ENCODE measurements around the gene ANKDD1A. TPM values are rescaled to one million over a fixed set of nuclear protein-coding genes. Genes with fewer than 3 reads are reported as not detected.

ANKDD1A gene
- total RNA-seq, 1 donor from 2014 or later: 2.6 TPM

DNA sequence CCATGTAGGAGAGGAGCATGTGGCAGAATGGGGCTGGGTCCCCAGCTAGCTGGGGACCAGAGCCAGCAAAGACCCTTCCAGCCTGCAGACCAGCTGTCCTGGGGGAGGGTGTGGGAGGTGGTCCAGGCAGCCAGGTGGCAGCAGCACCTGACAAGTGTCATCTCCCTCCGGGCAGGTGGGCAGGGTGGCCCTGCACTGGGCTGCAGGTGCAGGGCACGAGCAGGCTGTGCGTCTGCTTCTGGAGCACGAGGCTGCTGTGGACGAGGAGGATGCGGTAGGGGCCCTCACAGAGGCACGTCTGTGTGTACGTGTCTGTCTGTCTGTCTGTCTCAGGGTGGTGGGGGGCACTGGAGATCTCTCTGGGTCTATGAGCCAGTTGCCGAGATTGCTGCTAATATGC, 5.5 kb downstream of the ANKDD1A start:
- H3K4me3 ChIP-seq (ENCODE audit: low read length in 3 of 3): no peak overlapping the region
- H3K27me3 ChIP-seq (ENCODE audit: control insufficient read depth in 3 of 3, insufficient read depth in 3 of 3, low read length in 3 of 3): peaks cover 0 to 2% (median 0%) of the 10 kb centered on the region in 3 donors
- H3K9me3 ChIP-seq (ENCODE audit: control insufficient read depth in 3 of 3, low read length in 3 of 3): no peaks in the 10 kb centered on the region
- H3K36me3 ChIP-seq (ENCODE audit: control insufficient read depth in 3 of 3, insufficient read depth in 3 of 3, low read length in 3 of 3): no peaks in the 10 kb centered on the region
- peaks cover 0 to 3% (median 2%) of the 10 kb centered on the region in 3 donors for H3K4me1 ChIP-seq (ENCODE audit: control insufficient read depth in 3 of 3, insufficient read depth in 3 of 3, low read length in 3 of 3)
- no peak overlapping the region for H3K9ac ChIP-seq (ENCODE audit: low read depth in 1 of 3, low read length in 3 of 3)
- no peak overlapping the region for H3K27ac ChIP-seq (ENCODE audit: low read depth, low read length)

DNA sequence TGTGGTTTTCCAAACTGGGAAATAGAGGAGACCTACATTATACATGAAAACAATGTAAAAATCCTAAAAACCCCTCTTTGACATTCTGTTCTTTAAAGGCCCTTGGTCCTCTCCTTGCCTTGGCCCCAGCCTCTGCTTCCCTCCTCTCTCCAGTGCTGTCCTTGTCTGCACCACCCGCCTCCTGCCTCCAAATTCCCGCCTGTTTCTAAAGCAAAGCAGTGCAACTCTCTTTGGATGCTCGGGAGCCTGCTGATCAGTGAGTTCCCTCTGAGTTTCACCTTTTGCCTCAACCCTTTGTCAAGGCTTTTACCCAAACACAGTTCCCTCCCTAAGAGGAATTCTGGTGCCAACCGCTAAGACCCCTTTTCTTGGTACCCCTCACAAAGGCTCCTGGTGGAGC, 8.0 kb downstream of the ANKDD1A start:
- Histone ChIP-seq H3K9me3 (ENCODE audit: control insufficient read depth in 3 of 3, low read length in 3 of 3) (no peaks in the 10 kb centered on the region), H3K4me3 (ENCODE audit: low read length in 3 of 3) (no peak overlapping the region), H3K27me3 (ENCODE audit: control insufficient read depth in 3 of 3, insufficient read depth in 3 of 3, low read length in 3 of 3) (no peaks in the 10 kb centered on the region), H3K27ac (ENCODE audit: low read depth, low read length) (no peak overlapping the region), H3K36me3 (ENCODE audit: control insufficient read depth in 3 of 3, insufficient read depth in 3 of 3, low read length in 3 of 3) (no peaks in the 10 kb centered on the region), H3K4me1 (ENCODE audit: control insufficient read depth in 3 of 3, insufficient read depth in 3 of 3, low read length in 3 of 3) (no peaks in the 10 kb centered on the region), H3K9ac (ENCODE audit: low read depth in 1 of 3, low read length in 3 of 3) (no peak overlapping the region)

DNA sequence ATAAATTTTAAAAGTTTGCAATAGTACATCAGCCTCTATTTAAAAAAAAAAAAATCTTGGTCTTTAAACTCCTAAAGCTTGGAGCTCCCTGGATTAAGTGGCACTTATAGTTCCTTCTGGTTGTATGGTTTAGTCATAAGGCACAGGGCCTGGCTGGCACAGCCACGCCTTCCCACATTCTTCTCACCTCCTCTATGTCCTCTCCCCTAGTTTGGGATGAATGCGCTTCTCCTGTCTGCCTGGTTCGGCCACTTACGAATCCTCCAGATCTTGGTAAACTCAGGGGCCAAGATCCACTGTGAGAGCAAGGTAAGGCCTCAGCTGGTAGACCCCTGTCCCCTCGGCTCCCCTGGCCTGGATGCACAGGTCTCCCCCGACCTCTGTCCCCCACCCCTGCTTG, 10.0 kb downstream of the ANKDD1A start:
- no peak overlapping the region for H3K4me3 ChIP-seq (ENCODE audit: low read length in 3 of 3)
- H3K27ac ChIP-seq (ENCODE audit: low read depth, low read length): no peak overlapping the region
- no peaks in the 10 kb centered on the region for H3K4me1 ChIP-seq (ENCODE audit: control insufficient read depth in 3 of 3, insufficient read depth in 3 of 3, low read length in 3 of 3)
- H3K36me3 ChIP-seq (ENCODE audit: control insufficient read depth in 3 of 3, insufficient read depth in 3 of 3, low read length in 3 of 3): no peaks in the 10 kb centered on the region
- no peaks in the 10 kb centered on the region for H3K27me3 ChIP-seq (ENCODE audit: control insufficient read depth in 3 of 3, insufficient read depth in 3 of 3, low read length in 3 of 3)
- no peak overlapping the region for H3K9ac ChIP-seq (ENCODE audit: low read depth in 1 of 3, low read length in 3 of 3)
- no peaks in the 10 kb centered on the region for H3K9me3 ChIP-seq (ENCODE audit: control insufficient read depth in 3 of 3, low read length in 3 of 3)

DNA sequence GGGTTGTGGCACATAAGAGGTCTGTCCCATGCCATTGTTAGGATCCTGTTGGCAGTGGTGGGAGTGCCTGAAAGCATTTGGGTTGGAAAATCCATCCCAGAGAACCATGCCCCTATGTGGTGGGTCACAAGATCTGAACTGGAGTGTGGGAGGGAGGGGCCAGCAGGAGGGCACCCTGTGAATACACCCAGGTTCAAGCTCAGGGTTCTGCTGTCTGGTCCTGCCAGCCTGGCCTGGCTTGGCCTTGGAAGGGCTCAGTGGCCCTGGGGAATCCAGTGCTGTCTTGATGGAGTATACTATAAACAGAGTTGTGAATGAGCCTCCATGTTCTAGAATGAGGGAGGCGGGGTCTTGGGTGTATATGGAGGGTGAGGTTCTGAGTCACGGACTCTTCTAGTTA, 11.8 kb downstream of the ANKDD1A start:
- Histone ChIP-seq H3K36me3 (ENCODE audit: control insufficient read depth in 3 of 3, insufficient read depth in 3 of 3, low read length in 3 of 3) (no peaks in the 10 kb centered on the region), H3K9ac (ENCODE audit: low read depth in 1 of 3, low read length in 3 of 3) (no peak overlapping the region), H3K4me1 (ENCODE audit: control insufficient read depth in 3 of 3, insufficient read depth in 3 of 3, low read length in 3 of 3) (no peaks in the 10 kb centered on the region), H3K27ac (ENCODE audit: low read depth, low read length) (no peak overlapping the region), H3K4me3 (ENCODE audit: low read length in 3 of 3) (no peak overlapping the region), H3K9me3 (ENCODE audit: control insufficient read depth in 3 of 3, low read length in 3 of 3) (no peaks in the 10 kb centered on the region), H3K27me3 (ENCODE audit: control insufficient read depth in 3 of 3, insufficient read depth in 3 of 3, low read length in 3 of 3) (no peaks in the 10 kb centered on the region)

DNA sequence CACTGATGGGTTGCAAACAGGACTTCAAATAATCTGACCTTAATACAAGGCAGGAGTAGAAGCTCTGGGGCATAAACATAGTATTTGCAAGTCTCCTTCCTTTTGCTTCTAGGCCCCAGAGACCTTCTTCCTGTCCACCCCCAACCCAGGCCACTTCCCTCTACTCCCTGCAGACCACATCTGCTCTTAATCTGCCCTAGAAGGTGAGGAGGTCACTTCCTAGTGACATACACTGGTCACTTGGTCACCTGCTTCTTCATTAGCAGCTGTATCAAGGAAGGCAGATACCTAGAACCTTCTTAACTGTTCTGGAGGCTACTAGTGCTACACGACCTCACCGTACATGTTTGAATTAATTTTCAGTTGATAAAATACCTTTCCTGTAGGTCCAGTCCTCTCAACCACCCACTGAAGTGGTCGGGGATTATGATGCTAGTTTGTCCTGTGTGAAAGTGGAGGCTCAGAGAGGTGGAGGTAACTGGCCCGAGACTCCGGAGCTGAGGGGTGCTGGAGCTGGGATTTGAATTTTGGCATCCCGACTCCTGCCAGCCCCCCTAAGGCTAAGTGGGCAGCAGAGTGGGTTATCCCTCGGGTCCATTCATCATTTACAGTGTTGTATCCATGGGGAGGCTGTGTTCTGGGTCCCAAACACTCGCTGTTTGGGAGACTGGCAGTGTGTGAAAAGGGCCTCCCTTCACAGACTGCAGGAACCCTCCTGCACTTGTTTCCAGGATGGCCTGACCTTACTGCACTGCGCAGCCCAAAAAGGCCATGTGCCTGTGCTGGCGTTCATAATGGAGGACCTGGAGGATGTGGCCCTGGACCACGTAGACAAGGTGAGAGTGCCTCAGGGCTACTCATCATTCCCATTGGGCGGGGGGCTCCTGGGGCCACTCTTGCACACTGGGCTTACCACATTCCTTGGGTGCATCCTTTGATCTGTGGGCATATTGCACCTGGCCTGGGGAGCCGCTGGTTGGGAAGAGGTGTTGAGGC, 13.9 kb downstream of the ANKDD1A start:
- Histone ChIP-seq H3K4me1 (ENCODE audit: control insufficient read depth in 3 of 3, insufficient read depth in 3 of 3, low read length in 3 of 3) (no peaks in the 10 kb centered on the region), H3K4me3 (ENCODE audit: low read length in 3 of 3) (no peak overlapping the region), H3K9me3 (ENCODE audit: control insufficient read depth in 3 of 3, low read length in 3 of 3) (no peaks in the 10 kb centered on the region), H3K36me3 (ENCODE audit: control insufficient read depth in 3 of 3, insufficient read depth in 3 of 3, low read length in 3 of 3) (no peaks in the 10 kb centered on the region), H3K9ac (ENCODE audit: low read depth in 1 of 3, low read length in 3 of 3) (no peak overlapping the region), H3K27ac (ENCODE audit: low read depth, low read length) (no peak overlapping the region), H3K27me3 (ENCODE audit: control insufficient read depth in 3 of 3, insufficient read depth in 3 of 3, low read length in 3 of 3) (no peaks in the 10 kb centered on the region)

DNA sequence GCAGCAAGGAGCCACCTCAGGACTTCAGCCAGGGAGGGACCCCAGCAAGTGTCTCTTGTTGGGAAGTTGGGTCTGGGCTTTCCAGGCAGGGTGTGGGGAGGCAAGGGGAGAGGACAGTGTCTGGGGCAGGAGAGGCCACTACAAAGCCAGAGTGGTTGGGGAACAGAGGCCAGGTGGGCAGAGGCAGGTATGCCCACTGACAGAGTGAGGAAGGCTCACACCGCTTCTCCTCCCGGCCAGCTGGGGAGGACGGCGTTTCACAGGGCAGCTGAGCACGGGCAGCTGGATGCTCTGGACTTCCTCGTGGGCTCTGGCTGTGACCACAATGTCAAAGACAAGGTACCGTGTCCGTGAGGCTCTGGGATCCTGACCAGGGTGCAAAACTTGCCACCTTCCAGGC, 15.0 kb downstream of the ANKDD1A start:
- no peak overlapping the region for H3K4me3 ChIP-seq (ENCODE audit: low read length in 3 of 3)
- no peaks in the 10 kb centered on the region for H3K9me3 ChIP-seq (ENCODE audit: control insufficient read depth in 3 of 3, low read length in 3 of 3)
- no peaks in the 10 kb centered on the region for H3K27me3 ChIP-seq (ENCODE audit: control insufficient read depth in 3 of 3, insufficient read depth in 3 of 3, low read length in 3 of 3)
- H3K27ac ChIP-seq (ENCODE audit: low read depth, low read length): no peak overlapping the region
- H3K36me3 ChIP-seq (ENCODE audit: control insufficient read depth in 3 of 3, insufficient read depth in 3 of 3, low read length in 3 of 3): no peaks in the 10 kb centered on the region
- H3K9ac ChIP-seq (ENCODE audit: low read depth in 1 of 3, low read length in 3 of 3): no peak overlapping the region
- H3K4me1 ChIP-seq (ENCODE audit: control insufficient read depth in 3 of 3, insufficient read depth in 3 of 3, low read length in 3 of 3): no peaks in the 10 kb centered on the region

DNA sequence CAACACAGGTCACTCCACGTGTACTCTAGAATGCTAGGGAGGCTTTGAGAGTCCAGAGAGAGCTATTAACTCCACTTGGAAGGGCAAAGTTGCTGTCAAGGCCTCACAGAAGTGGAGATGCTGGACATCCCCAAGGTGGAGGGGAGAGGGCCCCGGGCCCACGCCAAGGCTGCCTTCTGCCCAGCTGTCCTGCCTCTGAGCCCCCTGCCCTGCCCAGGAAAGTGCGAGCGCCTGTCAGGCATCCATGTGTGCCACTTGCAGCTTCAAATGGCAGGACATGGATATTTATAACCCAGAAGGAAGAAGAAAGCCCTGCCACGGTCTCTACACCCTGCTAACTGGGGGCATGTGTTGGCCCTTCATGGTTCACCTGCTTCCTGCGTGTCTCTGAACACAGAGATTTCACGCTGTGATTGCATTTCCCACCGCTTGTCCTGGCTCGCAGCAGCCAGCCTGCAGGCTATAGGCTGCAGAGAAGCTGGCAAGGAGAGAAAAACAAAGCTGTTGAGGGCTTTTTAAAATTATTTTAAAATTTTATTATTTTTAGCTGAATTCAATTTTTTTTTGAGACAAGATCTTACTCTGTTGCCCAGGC, 17.0 kb downstream of the ANKDD1A start:
- no peaks in the 10 kb centered on the region for H3K9me3 ChIP-seq (ENCODE audit: control insufficient read depth in 3 of 3, low read length in 3 of 3)
- peaks cover 0 to 3% (median 0%) of the 10 kb centered on the region in 3 donors for H3K36me3 ChIP-seq (ENCODE audit: control insufficient read depth in 3 of 3, insufficient read depth in 3 of 3, low read length in 3 of 3)
- no peaks in the 10 kb centered on the region for H3K27me3 ChIP-seq (ENCODE audit: control insufficient read depth in 3 of 3, insufficient read depth in 3 of 3, low read length in 3 of 3)
- no peak overlapping the region for H3K27ac ChIP-seq (ENCODE audit: low read depth, low read length)
- no peak overlapping the region for H3K4me3 ChIP-seq (ENCODE audit: low read length in 3 of 3)
- no peak overlapping the region for H3K9ac ChIP-seq (ENCODE audit: low read depth in 1 of 3, low read length in 3 of 3)
- no peaks in the 10 kb centered on the region for H3K4me1 ChIP-seq (ENCODE audit: control insufficient read depth in 3 of 3, insufficient read depth in 3 of 3, low read length in 3 of 3)

DNA sequence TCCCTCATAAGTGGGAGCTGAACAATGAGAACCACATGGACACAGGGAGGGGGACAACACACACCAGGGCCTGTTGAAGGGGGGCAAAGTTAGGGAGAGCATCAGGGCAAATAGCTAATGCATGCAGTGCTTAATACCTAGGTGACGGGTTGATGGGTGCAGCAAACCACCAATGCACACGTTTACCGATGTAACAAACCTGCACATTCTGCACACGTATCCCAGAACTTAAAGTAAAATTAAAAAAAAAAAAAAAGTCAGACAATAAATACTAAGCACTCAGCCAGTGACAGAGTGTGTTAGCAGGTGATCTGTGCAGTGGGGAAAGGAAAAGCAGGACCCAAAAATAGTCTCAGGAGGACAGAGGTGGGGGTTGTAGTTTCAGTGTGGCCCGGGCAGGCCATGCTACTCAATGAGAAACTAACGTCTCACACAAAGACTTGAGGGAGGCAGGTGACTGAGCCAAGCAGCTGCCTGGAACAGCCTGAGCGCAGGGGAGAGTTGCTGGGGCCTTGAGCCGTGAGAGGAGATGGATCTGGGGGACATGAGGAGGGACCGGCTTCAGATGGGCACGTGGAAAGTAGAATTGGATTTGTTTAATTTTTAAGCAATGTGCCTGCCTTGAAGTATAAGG, 18.4 kb downstream of the ANKDD1A start:
- Histone ChIP-seq H3K4me3 (ENCODE audit: low read length in 3 of 3) (no peak overlapping the region), H3K4me1 (ENCODE audit: control insufficient read depth in 3 of 3, insufficient read depth in 3 of 3, low read length in 3 of 3) (no peaks in the 10 kb centered on the region), H3K27ac (ENCODE audit: low read depth, low read length) (no peak overlapping the region), H3K36me3 (ENCODE audit: control insufficient read depth in 3 of 3, insufficient read depth in 3 of 3, low read length in 3 of 3) (peaks cover 0 to 3% (median 0%) of the 10 kb centered on the region in 3 donors), H3K9me3 (ENCODE audit: control insufficient read depth in 3 of 3, low read length in 3 of 3) (peaks cover 0 to 4% (median 0%) of the 10 kb centered on the region in 3 donors), H3K27me3 (ENCODE audit: control insufficient read depth in 3 of 3, insufficient read depth in 3 of 3, low read length in 3 of 3) (no peaks in the 10 kb centered on the region), H3K9ac (ENCODE audit: low read depth in 1 of 3, low read length in 3 of 3) (no peak overlapping the region)

DNA sequence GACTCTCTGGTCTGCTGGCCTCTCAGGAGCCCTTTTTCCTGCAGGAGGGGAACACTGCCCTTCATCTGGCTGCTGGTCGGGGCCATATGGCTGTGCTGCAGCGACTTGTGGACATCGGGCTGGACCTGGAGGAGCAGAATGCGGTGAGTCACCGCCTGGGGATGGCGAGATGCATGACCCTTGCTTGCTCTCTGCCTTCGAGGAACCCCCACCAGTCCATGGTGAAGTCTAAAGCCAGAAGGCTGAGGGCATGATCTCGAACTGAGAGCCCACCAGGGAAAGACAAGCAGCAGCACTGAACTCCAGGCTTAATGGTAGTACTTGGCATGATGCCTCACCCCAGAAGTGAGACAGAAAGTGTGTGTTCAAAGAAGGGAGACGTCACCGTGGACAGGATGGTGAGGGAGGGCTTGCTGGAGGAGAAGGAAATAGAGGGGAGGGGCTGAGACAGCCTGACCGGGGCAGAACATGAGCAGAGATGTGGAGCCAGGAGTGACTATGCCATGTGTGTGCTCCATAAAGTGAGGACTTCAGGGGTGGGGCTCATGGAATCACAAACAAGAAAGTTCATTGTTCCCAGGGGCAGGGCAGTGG, 19.2 kb downstream of the ANKDD1A start:
- Histone ChIP-seq H3K4me3 (ENCODE audit: low read length in 3 of 3) (no peak overlapping the region), H3K36me3 (ENCODE audit: control insufficient read depth in 3 of 3, insufficient read depth in 3 of 3, low read length in 3 of 3) (peaks cover 0 to 3% (median 0%) of the 10 kb centered on the region in 3 donors), H3K27ac (ENCODE audit: low read depth, low read length) (no peak overlapping the region), H3K4me1 (ENCODE audit: control insufficient read depth in 3 of 3, insufficient read depth in 3 of 3, low read length in 3 of 3) (no peaks in the 10 kb centered on the region), H3K9ac (ENCODE audit: low read depth in 1 of 3, low read length in 3 of 3) (no peak overlapping the region), H3K27me3 (ENCODE audit: control insufficient read depth in 3 of 3, insufficient read depth in 3 of 3, low read length in 3 of 3) (no peaks in the 10 kb centered on the region), H3K9me3 (ENCODE audit: control insufficient read depth in 3 of 3, low read length in 3 of 3) (peaks cover 0 to 4% (median 0%) of the 10 kb centered on the region in 3 donors)
